BLaER1 (cell line): ENCODE results near the gene CYFIP1.

Experiments used
- H3K27ac ChIP-seq: shearing (Covaris generic); formaldehyde crosslinking; 2 replicates; pipeline ENCODE4 v1.8.1; 2022
- H3K27me3 ChIP-seq: shearing (Covaris generic); formaldehyde crosslinking; 2 replicates; pipeline ENCODE4 v1.8.1; 2022
- H3K36me3 ChIP-seq: shearing (Covaris generic); formaldehyde crosslinking; 2 replicates; pipeline ENCODE4 v1.8.1; 2022
- H3K4me1 ChIP-seq: shearing (Covaris generic); formaldehyde crosslinking; 2 replicates; pipeline ENCODE4 v1.8.1; 2022
- H3K4me2 ChIP-seq: shearing (Covaris generic); formaldehyde crosslinking; 2 replicates; pipeline ENCODE4 v1.8.1; 2022
- H3K4me3 ChIP-seq: shearing (Covaris generic); formaldehyde crosslinking; 2 replicates; pipeline ENCODE4 v1.8.1; 2022
- H3K9ac ChIP-seq: shearing (Covaris generic); formaldehyde crosslinking; 2 replicates; pipeline ENCODE4 v1.8.1; 2022
- H3K9me3 ChIP-seq: shearing (Covaris generic); formaldehyde crosslinking; 2 replicates; pipeline ENCODE4 v1.8.1; 2022
- H4K20me1 ChIP-seq: shearing (Covaris generic); formaldehyde crosslinking; 2 replicates; pipeline ENCODE4 v1.8.1; 2022
- Cebpa-rat ChIP-seq: shearing (Covaris generic); IDR thresholded peaks from 2 replicates; pipeline ENCODE4 v1.8.1; 2022

Gene CYFIP1

GRCh38 chr15:22942306-22942855, 37.8 kb downstream of the CYFIP1 start:
- Histone ChIP-seq H3K4me2 (no peak overlapping the region), H3K27ac (no peak overlapping the region), H3K4me1 (peaks cover 29% of the 10 kb centered on the region), H3K36me3 (peaks cover 98% of the 10 kb centered on the region), H3K9ac (no peak overlapping the region), H3K9me3 (no peaks in the 10 kb centered on the region), H4K20me1 (peaks cover 86% of the 10 kb centered on the region), H3K4me3 (no peak overlapping the region), H3K27me3 (no peaks in the 10 kb centered on the region)
- no peak for TF ChIP-seq Cebpa-rat

- Histone ChIP-seq H3K27ac (no peak overlapping the region), H3K4me1 (peaks cover 30% of the 10 kb centered on the region), H3K4me3 (no peak overlapping the region), H3K9me3 (no peaks in the 10 kb centered on the region), H3K27me3 (no peaks in the 10 kb centered on the region), H3K9ac (no peak overlapping the region), H3K4me2 (no peak overlapping the region), H3K36me3 (peaks cover 98% of the 10 kb centered on the region), H4K20me1 (peaks cover 74% of the 10 kb centered on the region)
- no peak for TF ChIP-seq Cebpa-rat
Observed at GRCh38 chr15:22941179-22941578, 39.0 kb downstream of the CYFIP1 start.

DNA sequence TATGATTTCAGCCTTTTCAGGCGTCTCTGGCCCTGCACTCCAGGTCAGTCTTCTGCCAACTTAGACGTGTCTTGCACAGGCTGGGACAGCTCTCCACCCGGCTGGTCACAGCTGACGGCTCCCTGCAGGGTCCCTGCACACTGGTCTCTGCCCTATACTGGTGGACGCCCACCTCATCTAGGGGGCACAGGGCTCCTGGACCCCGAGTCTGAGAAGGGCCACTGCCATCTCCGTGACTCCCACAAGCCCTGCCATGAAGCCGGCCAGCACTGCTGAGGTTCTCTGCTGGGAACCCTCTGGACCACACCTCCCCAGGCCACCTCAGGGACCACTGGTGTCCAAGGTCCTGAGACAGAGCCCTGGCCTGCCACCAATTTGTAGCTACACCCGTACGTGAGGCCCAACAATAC, 40.5 kb downstream of the CYFIP1 start:
- Histone ChIP-seq H4K20me1 (peaks cover 63% of the 10 kb centered on the region), H3K27me3 (no peaks in the 10 kb centered on the region), H3K4me1 (peaks cover 24% of the 10 kb centered on the region), H3K4me3 (no peak overlapping the region), H3K27ac (no peak overlapping the region), H3K36me3 (peaks cover 98% of the 10 kb centered on the region), H3K9me3 (no peaks in the 10 kb centered on the region), H3K4me2 (no peak overlapping the region), H3K9ac (no peak overlapping the region)
- no peak for TF ChIP-seq Cebpa-rat

DNA sequence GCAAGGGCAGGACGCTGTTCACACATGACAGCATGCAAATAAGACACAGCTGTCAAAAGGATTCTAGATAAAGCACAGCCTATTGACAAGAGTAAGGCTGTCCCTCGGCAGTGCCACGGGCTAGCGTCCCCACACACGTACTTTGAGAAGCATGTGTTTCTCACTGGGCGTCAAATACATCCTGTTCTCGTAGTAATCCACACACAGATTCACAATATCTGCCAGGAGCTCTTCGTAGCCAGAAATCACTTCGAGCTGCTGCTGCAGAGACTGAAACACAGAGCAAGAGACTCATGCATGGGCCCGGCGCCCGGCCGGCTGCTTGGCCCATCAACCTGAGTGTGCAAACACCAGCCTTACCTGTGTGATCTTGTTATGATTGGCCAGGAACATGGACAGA, 41.1 kb downstream of the CYFIP1 start:
- Histone ChIP-seq H3K27me3 (no peaks in the 10 kb centered on the region), H3K4me1 (peaks cover 24% of the 10 kb centered on the region), H3K9ac (no peak overlapping the region), H3K4me2 (no peak overlapping the region), H3K4me3 (no peak overlapping the region), H3K27ac (no peak overlapping the region), H4K20me1 (peaks cover 61% of the 10 kb centered on the region), H3K36me3 (peaks cover 97% of the 10 kb centered on the region), H3K9me3 (no peaks in the 10 kb centered on the region)
- TF ChIP-seq Cebpa-rat = no peak

GRCh38 chr15:22936577-22937472, 43.3 kb downstream of the CYFIP1 start:
- H3K4me2 ChIP-seq = peak overlapping the region; percentile 51
- H3K9me3 ChIP-seq = no peaks in the 10 kb centered on the region
- H3K27ac ChIP-seq = no peak overlapping the region
- H3K36me3 ChIP-seq = peaks cover 95% of the 10 kb centered on the region
- H3K27me3 ChIP-seq = no peaks in the 10 kb centered on the region
- no peak overlapping the region for H3K9ac ChIP-seq
- peaks cover 42% of the 10 kb centered on the region for H4K20me1 ChIP-seq
- H3K4me3 ChIP-seq = no peak overlapping the region
- H3K4me1 ChIP-seq = peaks cover 24% of the 10 kb centered on the region
- TF ChIP-seq Cebpa-rat = no peak

- Histone ChIP-seq H3K4me3 (no peak overlapping the region), H3K4me1 (peaks cover 24% of the 10 kb centered on the region), H3K9ac (no peak overlapping the region), H3K27ac (no peak overlapping the region), H3K27me3 (no peaks in the 10 kb centered on the region), H4K20me1 (peaks cover 11% of the 10 kb centered on the region), H3K36me3 (peaks cover 91% of the 10 kb centered on the region), H3K9me3 (no peaks in the 10 kb centered on the region), H3K4me2 (no peak overlapping the region)
- TF ChIP-seq Cebpa-rat = no peak
Observed at GRCh38 chr15:22933641-22934061, 46.5 kb downstream of the CYFIP1 start.

DNA sequence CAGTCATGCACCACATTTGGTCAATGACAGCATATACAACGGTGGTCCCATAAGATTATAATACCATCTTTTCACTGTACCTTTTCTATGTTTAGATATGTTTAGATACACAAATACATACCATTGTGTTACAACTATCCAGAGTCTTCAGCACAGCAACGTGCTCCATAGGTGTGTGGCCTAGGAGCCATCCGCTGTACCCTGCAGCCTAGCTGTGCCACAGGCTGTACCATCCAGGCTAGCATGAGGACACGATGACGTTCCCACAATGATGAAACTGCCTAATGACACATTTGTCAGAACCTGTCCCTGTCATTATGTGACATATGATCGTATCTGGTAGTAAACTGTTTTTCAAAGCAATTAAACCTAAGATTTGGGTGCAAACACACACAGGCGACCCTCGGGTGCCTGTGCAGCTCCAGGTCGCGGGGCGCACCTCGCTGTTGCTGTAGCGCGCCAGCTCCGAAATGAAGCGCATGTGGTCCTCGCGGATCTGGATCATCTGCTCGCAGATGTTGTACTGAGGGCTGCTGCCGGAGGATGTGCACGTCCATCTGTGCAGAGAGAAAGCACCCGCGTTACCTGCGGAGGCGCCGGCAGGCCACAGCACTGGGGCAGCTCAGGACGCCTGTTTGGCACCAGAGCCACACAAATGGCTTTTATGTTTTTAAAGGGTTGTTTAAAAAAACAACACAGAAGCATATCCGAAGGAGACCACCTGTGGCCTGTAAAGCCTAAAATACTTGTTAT, 48.2 kb downstream of the CYFIP1 start:
- H4K20me1 ChIP-seq = no peaks in the 10 kb centered on the region; the same call in 1 of the 2 replicates
- no peaks in the 10 kb centered on the region for H3K9me3 ChIP-seq
- no peak overlapping the region for H3K4me3 ChIP-seq
- H3K4me1 ChIP-seq = peaks cover 8% of the 10 kb centered on the region
- no peak overlapping the region for H3K9ac ChIP-seq
- no peak for TF ChIP-seq Cebpa-rat
- no peaks in the 10 kb centered on the region for H3K27me3 ChIP-seq
- H3K27ac ChIP-seq = no peak overlapping the region
- H3K36me3 ChIP-seq = peaks cover 93% of the 10 kb centered on the region
- H3K4me2 ChIP-seq = no peak overlapping the region

GRCh38 chr15:22930782-22931484, 49.2 kb downstream of the CYFIP1 start:
- H3K27ac ChIP-seq = no peak overlapping the region
- H4K20me1 ChIP-seq = no peaks in the 10 kb centered on the region; the same call in 1 of the 2 replicates
- no peaks in the 10 kb centered on the region for H3K4me1 ChIP-seq
- no peak overlapping the region for H3K4me2 ChIP-seq
- no peak for TF ChIP-seq Cebpa-rat
- no peak overlapping the region for H3K9ac ChIP-seq
- no peak overlapping the region for H3K4me3 ChIP-seq
- no peaks in the 10 kb centered on the region for H3K27me3 ChIP-seq
- no peaks in the 10 kb centered on the region for H3K9me3 ChIP-seq
- peaks cover 93% of the 10 kb centered on the region for H3K36me3 ChIP-seq

DNA sequence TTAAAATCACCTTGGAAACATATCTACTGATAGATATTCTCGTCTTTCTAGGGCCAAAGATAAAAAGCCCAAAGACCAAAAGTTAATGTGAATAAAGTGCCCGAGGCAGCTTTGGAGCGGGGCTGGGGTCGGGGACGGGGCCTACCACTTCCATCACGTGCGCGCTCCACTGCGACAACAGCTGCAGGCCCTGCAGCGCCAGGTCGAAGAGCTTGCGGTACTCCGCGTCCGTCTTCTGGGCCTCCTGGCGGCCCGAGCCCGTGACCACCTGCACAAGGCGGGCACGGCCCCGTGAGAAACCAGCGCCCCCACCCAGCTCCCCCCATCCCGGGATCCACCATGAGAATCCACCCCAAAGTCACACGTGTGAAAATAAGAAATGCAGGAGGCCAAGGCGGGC, 52.4 kb downstream of the CYFIP1 start:
- H3K27ac ChIP-seq = no peak overlapping the region
- no peak for TF ChIP-seq Cebpa-rat
- no peaks in the 10 kb centered on the region for H3K27me3 ChIP-seq
- no peaks in the 10 kb centered on the region for H3K4me1 ChIP-seq
- no peaks in the 10 kb centered on the region for H4K20me1 ChIP-seq
- H3K4me2 ChIP-seq = no peak overlapping the region
- H3K9me3 ChIP-seq = no peaks in the 10 kb centered on the region
- H3K4me3 ChIP-seq = no peak overlapping the region
- no peak overlapping the region for H3K9ac ChIP-seq
- H3K36me3 ChIP-seq = peaks cover 93% of the 10 kb centered on the region
